Kidney (tissue), 14 donors: Measurements from ENCODE around the gene P2RY11. TPM values are rescaled to one million over a fixed set of nuclear protein-coding genes. Genes with fewer than 3 reads are reported as not detected.

Experiments
- DNase-seq, 5 donors: peaks; one replicate each; pipeline ENCODE4 v3.0.0-alpha.2; 2013 to 2020
- FAIRE-seq: peaks from 2 replicates; lab custom pipeline; 2012; peaks lifted over from hg19 to GRCh38; lab: Jason Lieb, UNC
- H3K27ac ChIP-seq, 2 donors: one replicate each; pipeline ENCODE4 v1.7.0; 2013; ENCODE audit warnings: low read depth in 2 of 2, low read length in 2 of 2, inconsistent platforms in 1 of 2
- H3K27me3 ChIP-seq: one replicate; pipeline ENCODE4 v1.7.1; 2013; ENCODE audit warnings: low read length, inconsistent platforms; ENCODE audit not compliant: control insufficient read depth, insufficient read depth
- H3K36me3 ChIP-seq, 3 donors: one replicate each; pipeline versions ENCODE4 v1.7.0 to v1.7.1; 2013; ENCODE audit warnings: low read length in 3 of 3, control low read depth in 1 of 3, inconsistent platforms in 1 of 3; ENCODE audit not compliant: insufficient read depth in 3 of 3, control insufficient read depth in 2 of 3
- H3K4me1 ChIP-seq, 3 donors: one replicate each; pipeline versions ENCODE4 v1.7.0 to v1.7.1; 2013; ENCODE audit warnings: low read length in 3 of 3, inconsistent platforms in 1 of 3, low read depth in 1 of 3; ENCODE audit not compliant: control insufficient read depth in 2 of 3, insufficient read depth in 2 of 3
- H3K4me3 ChIP-seq, 3 donors: one replicate each; pipeline versions ENCODE4 v1.7.0 to v1.8.1; 2013; ENCODE audit warnings: low read length in 3 of 3, control low read depth in 1 of 3, inconsistent platforms in 1 of 3
- H3K9ac ChIP-seq, 3 donors: one replicate each; pipeline versions ENCODE4 v1.7.0 to v1.7.1; 2013; ENCODE audit warnings: low read length in 3 of 3, control low read depth in 1 of 3, inconsistent platforms in 1 of 3
- H3K9me3 ChIP-seq, 3 donors: one replicate each; pipeline versions ENCODE4 v1.7.0 to v1.7.1; 2013; ENCODE audit warnings: low read length in 3 of 3, control low read depth in 1 of 3, inconsistent platforms in 1 of 3; ENCODE audit not compliant: control insufficient read depth in 2 of 3, insufficient read depth in 1 of 3
- intact Hi-C: fragments of 100-400 bp; cut with DNase I; formaldehyde crosslinking; loops from one replicate; pipeline ENCODE4 v1.11.1; 2022
- polyA plus RNA-seq: library from polyadenylated mRNA; stranded (reverse); fragments of 350-450 nt; fragmentation: Illumina TruSeq; extraction: RNeasy Lipid Tissue Mini Kit (QIAGEN cat#74804); gene quantifications from one replicate; pipeline ENCODE4 v1.2.3, GENCODE V29; 2014; ENCODE audit warnings: low read depth, low replicate concordance; ENCODE audit not compliant: insufficient read depth
- total RNA-seq: library from RNA; stranded (reverse); fragmentation: NEBNext Ultra II Directional; extraction: Animal tissue kit (Norgen Biotek cat#: 25700); gene quantifications from one replicate; pipeline ENCODE4 v1.2.1, GENCODE V29; 2021
- TF ChIP-seq, protein P1 (sequence below): IDR thresholded peaks from 3 replicates; pipeline ENCODE4 v1.5.1; 2012; ENCODE audit warnings: mild to moderate bottlenecking, moderate library complexity, borderline replicate concordance; ENCODE audit not compliant: insufficient read depth; ENCODE audit errors: extremely low read depth
- donor health status: control.
- donor health status: control.
- donor health status: control.
- donor health status: control.
- donor health status: control.
- donor health status: DM: yes; HTN: yes; CAD: no.
- donor health status: Normal renal cell carcinoma (clear cell type).

Gene P2RY11
- total and polyA plus RNA-seq, 2 donors from 2014 or later = 3.7 to 17.3 TPM

DNA sequence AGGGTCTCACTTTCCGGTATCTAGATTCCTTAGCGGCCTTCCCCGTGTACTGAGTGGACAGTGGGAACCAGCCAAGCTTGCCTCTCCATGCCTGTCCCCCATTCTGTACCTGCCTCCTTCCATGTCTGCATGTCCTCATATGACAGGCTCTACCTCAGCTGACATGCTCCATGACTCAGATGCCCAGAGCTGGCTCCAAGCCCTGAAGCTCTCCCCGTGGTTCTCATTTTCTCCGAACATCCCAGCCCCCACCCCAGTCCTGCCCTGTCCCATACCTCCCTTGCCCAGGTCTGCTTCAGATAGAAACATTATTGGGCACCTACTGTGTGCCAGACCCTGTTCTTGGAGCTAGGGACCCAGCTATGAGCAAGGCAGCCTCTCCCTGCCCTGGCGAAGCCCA lies 42.4 kb upstream of the P2RY11 start:
- DNase-seq = no peak
- intact Hi-C loops = no loop called here
- Histone ChIP-seq H3K36me3 (no peaks in the 10 kb centered on the region), H3K9ac (no peak overlapping the region), H3K4me1 (no peaks in the 10 kb centered on the region), H3K4me3 (no peak overlapping the region), H3K9me3 (peaks cover 0 to 4% (median 0%) of the 10 kb centered on the region in 3 donors), H3K27me3 (no peaks in the 10 kb centered on the region), H3K27ac (no peak overlapping the region)
- TF ChIP-seq, protein P1, sequence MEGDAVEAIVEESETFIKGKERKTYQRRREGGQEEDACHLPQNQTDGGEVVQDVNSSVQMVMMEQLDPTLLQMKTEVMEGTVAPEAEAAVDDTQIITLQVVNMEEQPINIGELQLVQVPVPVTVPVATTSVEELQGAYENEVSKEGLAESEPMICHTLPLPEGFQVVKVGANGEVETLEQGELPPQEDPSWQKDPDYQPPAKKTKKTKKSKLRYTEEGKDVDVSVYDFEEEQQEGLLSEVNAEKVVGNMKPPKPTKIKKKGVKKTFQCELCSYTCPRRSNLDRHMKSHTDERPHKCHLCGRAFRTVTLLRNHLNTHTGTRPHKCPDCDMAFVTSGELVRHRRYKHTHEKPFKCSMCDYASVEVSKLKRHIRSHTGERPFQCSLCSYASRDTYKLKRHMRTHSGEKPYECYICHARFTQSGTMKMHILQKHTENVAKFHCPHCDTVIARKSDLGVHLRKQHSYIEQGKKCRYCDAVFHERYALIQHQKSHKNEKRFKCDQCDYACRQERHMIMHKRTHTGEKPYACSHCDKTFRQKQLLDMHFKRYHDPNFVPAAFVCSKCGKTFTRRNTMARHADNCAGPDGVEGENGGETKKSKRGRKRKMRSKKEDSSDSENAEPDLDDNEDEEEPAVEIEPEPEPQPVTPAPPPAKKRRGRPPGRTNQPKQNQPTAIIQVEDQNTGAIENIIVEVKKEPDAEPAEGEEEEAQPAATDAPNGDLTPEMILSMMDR = no peak
- FAIRE-seq = no peak

DNA sequence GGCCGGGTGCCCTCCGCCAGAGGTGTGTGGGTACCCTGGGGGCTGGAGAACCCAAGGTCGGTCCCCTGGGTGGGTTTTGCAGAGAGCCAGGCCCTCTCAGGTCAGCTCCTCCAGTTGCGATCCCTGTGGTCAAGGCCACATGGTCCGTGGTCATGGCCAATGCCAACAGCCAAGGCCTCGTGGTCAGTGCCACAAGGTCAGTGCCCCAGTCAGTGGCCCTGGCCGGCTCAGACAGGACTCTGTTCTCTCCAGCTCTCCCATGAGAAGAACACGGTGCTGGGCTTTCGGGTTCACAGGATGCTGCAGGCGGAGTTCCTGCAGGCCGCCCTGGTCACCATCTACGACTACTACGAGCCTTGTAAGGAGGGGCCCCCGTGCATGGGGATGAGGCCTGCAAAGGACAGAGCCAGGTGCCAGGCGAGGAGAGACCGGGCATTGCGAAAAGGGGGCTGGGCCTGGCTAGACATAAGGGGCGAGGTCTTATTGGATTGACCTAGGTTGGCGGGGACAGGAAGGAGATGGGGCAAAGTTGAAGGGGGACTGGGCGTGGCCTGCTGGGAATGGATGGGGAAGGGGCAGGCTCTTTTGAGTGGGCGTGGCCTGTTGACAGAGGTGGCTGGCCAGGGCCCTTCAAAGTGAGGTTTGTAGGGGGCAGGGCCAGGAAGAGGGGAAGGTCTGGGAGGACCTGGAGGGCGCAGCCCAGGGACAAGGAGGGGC lies 40.6 kb upstream of the P2RY11 start:
- TF ChIP-seq, protein P1 = no peak
- Histone ChIP-seq H3K9me3 (peaks cover 0 to 7% (median 0%) of the 10 kb centered on the region in 3 donors), H3K9ac (no peak overlapping the region), H3K36me3 (no peaks in the 10 kb centered on the region), H3K27ac (no peak overlapping the region), H3K4me1 (no peaks in the 10 kb centered on the region), H3K27me3 (no peaks in the 10 kb centered on the region), H3K4me3 (no peak overlapping the region)
- intact Hi-C loops = no loop called here
- DNase-seq (peak in 1 of 5 donors; percentile 74), FAIRE-seq (no peak)

DNA sequence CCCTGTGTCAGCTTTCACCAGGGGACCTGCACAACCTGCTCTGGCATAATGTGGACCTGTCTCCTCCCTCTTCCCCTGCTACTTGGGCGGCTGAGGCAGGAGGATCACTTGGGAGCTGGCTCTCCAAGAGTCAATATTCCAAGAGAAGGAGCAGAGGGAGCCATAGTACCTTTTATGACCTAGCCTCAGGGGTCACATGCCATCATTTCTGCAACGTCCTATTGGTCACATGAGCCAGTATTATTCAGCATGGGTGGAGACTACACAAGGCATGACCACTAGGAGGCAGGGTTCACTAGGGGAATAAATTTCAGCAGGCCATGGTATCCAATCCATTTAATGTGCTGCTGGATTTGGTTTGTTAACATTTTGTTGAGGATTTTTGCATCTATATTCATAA lies 37.3 kb upstream of the P2RY11 start:
- Histone ChIP-seq H3K27me3 (no peaks in the 10 kb centered on the region), H3K9me3 (peaks cover 0 to 7% (median 0%) of the 10 kb centered on the region in 3 donors), H3K27ac (no peak overlapping the region), H3K4me1 (no peaks in the 10 kb centered on the region), H3K4me3 (no peak overlapping the region), H3K9ac (no peak overlapping the region), H3K36me3 (no peaks in the 10 kb centered on the region)
- intact Hi-C loops = no loop called here
- FAIRE-seq (no peak), DNase-seq (no peak)
- TF ChIP-seq, protein P1 = no peak

DNA sequence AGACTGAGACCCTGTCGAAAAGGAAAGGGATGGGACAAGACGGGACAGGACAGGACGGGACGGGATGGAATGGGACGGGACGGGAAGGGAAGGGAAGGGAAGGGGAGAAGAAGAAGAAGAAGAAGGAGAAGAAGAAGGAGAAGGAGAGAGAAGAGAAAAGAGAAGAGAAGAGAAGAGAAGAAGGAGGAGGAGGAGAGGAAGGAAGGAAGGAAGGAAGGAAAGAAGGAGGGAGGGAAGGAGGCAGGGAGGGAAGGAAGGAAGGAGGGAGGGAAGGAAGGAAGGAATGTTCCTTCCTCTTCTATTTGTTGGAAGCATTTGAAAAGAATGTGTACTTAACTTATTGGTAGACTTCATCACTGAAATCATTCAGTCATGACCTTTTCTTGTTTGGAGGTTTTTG lies 35.0 kb upstream of the P2RY11 start:
- no peaks in the 10 kb centered on the region for H3K36me3 ChIP-seq
- no peak overlapping the region for H3K27ac ChIP-seq
- H3K9ac ChIP-seq = no peak overlapping the region
- FAIRE-seq = no peak
- no peaks in the 10 kb centered on the region for H3K27me3 ChIP-seq
- DNase-seq = no peak
- peaks cover 0 to 7% (median 0%) of the 10 kb centered on the region in 3 donors for H3K9me3 ChIP-seq
- H3K4me3 ChIP-seq = no peak overlapping the region
- H3K4me1 ChIP-seq = no peaks in the 10 kb centered on the region
- TF ChIP-seq, protein P1 = no peak
- intact Hi-C loops = no loop called here
